Fibroblast of villous mesenchyme (primary cell): ENCODE data around the gene PDE6D. TPM values are rescaled to one million over a fixed set of nuclear protein-coding genes. Genes with fewer than 3 reads are reported as not detected.
"Not testable (repeated sequence)": the region's sequence is repeated elsewhere in the genome, so short reads cannot be mapped to it uniquely, and the experiment has no call there.

Experiments used
- DNase-seq: peaks from one replicate; pipeline ENCODE4 v3.0.0-alpha.2; 2010; ENCODE audit warnings: low read depth
- H3K4me3 ChIP-seq: 2 replicates; pipeline ENCODE4 v1.5.1; 2011; ENCODE audit warnings: low read depth, mild to moderate bottlenecking, low read length
- total RNA-seq: library from RNA; depleted of rRNA; stranded (reverse); fragments of >200 nt; gene quantifications from 2 replicates; pipeline ENCODE4 v1.2.3, GENCODE V29; 2012
- TF ChIP-seq, protein P1 (sequence below): IDR thresholded peaks from 2 replicates; pipeline ENCODE4 v1.5.1; 2012; ENCODE audit warnings: low read depth, mild to moderate bottlenecking, low read length; ENCODE audit not compliant: insufficient read depth

Gene PDE6D
- total RNA-seq, 1 donor: 24.6 TPM

DNA sequence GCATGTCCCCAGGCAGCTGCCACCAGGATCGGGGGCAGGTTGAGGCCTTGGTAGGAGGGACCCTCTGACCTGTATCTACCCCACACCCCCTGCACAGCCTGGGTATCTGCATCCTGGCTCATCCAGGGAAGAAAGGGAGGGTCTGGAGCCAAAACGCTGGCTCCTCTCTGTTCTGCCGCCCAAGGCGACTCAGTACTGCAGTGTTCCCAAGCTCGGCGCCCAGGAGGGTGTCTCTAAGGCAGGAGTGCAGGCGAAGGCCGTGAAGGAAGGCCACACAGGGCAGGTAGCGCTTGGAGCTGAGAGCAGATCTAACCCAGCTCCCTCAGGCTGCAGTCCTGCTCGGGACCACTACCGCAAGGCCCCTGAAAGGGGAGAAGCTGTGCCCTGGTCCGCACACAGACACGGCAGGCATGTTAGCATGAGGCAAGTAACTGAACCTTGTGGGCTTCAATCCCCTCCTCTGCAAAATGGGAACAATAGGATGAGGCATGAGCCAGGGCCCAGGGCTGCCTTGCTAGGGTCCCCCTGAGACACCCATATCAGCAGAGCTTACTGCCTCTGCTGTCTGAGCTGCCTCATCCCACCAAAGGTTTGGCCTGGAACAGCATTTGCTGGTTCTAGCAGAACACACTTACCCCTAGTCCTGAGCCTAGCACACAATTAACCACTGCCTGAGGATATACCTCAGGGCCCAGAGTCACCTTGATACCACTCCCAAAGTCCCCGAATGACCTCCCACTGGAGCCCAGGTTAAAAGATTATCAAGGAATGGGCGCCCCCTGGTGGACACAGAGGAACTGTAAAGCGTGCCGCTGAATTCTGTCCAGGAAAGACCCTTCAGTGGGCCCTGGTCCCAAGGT, 66.2 kb downstream of the PDE6D start:
- TF ChIP-seq, protein P1, sequence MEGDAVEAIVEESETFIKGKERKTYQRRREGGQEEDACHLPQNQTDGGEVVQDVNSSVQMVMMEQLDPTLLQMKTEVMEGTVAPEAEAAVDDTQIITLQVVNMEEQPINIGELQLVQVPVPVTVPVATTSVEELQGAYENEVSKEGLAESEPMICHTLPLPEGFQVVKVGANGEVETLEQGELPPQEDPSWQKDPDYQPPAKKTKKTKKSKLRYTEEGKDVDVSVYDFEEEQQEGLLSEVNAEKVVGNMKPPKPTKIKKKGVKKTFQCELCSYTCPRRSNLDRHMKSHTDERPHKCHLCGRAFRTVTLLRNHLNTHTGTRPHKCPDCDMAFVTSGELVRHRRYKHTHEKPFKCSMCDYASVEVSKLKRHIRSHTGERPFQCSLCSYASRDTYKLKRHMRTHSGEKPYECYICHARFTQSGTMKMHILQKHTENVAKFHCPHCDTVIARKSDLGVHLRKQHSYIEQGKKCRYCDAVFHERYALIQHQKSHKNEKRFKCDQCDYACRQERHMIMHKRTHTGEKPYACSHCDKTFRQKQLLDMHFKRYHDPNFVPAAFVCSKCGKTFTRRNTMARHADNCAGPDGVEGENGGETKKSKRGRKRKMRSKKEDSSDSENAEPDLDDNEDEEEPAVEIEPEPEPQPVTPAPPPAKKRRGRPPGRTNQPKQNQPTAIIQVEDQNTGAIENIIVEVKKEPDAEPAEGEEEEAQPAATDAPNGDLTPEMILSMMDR: peak; percentile 80
- H3K4me3 ChIP-seq: no peak overlapping the region
- peak; percentile 53 for DNase-seq

DNA sequence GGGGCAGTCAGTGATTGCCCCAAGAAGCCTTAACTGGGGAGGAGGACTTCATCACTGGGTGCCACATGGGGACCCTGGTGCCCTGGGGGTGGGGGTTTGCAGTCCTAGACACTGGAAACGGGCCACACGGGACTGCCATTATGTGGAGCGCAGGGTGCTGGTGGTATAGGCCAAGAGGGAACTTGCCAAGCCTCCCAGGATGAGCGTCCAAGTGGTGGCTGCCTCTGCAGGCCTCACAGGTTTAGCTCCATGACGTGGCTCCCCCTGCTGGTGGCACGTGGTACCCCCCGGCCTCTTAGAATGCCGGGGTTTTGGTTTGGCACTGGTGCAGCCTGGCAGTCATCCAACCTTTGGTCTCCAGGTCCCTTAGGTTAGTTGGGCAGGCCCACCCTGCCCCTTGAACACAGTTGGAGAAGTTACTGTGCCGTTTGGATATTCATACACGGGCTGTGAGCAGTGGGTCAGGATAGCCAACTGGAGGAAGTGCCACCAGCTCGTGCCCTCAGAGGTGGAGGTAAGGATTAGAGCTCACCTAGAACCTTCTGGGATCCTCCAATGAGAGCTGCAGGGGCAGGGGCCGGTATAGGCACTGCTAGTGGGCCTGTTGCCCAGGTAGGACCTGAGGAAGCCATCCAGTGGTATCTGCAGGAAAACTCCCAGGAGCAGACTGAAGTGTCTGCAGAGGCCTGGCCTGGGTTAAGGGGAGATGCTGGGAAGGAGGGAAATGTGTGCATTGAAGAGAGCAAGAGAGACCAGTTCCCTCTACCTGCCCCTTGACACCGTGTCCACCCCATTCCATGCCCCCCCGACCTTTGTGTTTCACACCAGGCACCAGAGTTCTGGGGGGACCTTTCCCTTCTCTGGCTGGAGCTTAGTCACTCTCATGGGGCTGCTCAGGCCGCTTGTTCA, 67.1 kb downstream of the PDE6D start:
- TF ChIP-seq, protein P1: peak; percentile 91
- no peak overlapping the region for H3K4me3 ChIP-seq
- peak; percentile 87 for DNase-seq

DNA sequence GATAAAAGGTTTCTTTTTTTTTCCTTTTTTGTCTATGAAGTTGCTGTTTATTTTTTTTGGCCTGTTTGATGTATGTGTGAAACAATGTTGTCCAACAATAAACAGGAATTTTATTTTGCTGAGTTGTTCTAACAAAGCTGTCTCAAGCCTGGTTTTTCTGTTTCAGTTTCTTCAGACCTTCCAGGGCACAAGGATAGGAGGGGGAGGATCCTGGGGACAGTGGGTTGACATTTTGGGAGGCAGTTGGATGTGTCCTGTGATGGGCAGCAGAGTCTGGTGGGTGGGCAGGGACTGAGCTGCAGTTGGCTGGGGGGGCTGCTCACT, 67.7 kb downstream of the PDE6D start:
- not testable (repeated sequence) for DNase-seq, H3K4me3 ChIP-seq

DNA sequence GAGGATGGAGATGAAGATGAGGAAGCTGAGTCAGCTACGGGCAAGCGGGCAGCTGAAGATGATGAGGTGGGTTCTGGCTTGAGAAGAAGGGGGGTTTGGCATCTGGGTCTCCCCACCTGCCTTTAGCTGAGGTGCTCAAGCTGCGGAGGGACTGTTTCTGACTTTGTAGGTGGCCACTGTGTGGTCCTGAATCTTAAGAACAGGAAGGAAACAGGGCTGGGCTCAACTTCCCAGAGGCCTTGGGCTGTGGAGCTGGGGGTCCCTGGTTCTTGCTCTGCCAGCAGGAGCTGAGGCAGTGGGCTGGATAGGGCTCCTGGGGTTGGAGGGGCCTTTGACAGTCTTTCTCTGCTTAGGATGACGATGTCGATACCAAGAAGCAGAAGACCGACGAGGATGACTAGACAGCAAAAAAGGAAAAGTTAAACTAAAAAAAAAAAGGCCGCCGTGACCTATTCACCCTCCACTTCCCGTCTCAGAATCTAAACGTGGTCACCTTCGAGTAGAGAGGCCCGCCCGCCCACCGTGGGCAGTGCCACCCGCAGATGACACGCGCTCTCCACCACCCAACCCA, 68.5 kb downstream of the PDE6D start:
- DNase-seq, H3K4me3 ChIP-seq: not testable (repeated sequence)

DNA sequence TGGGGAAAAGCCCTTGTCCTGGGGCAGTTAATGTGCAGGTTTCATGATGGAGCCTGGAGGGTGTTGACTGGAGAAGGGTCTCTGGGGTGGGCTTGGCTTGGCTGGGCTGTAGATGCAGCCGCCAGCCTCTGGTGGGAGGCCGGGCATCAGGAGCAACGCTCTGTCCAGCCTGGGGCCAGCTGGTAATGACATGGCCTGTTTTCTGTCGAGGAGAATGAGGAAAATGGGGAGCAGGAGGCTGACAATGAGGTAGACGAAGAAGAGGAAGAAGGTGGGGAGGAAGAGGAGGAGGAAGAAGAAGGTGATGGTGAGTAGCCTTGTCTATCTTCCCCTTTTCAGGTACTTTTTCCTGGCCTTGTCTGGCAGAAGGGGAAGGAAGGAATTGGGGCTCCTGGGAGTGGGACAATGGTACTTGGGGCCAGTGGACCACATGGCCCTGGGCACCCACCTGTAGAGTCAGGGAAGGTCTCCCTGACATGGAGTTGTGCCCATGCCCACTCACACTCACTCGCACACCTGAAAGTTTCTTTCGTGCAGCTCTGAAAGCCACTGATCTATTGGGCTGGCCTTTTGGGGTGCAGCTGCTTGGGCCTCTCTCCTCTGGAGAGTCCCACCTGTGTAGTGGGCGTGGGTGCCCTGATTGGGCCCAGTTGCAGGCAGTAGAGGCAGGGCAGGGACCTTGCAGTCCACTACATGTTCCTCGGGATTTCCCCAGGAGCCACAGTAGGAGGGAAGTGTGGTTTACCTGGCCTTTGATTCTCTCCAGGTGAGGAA, 69.2 kb downstream of the PDE6D start:
- TF ChIP-seq, protein P1: no peak
- H3K4me3 ChIP-seq: peak overlapping the region; percentile 85
- DNase-seq: no peak

DNA sequence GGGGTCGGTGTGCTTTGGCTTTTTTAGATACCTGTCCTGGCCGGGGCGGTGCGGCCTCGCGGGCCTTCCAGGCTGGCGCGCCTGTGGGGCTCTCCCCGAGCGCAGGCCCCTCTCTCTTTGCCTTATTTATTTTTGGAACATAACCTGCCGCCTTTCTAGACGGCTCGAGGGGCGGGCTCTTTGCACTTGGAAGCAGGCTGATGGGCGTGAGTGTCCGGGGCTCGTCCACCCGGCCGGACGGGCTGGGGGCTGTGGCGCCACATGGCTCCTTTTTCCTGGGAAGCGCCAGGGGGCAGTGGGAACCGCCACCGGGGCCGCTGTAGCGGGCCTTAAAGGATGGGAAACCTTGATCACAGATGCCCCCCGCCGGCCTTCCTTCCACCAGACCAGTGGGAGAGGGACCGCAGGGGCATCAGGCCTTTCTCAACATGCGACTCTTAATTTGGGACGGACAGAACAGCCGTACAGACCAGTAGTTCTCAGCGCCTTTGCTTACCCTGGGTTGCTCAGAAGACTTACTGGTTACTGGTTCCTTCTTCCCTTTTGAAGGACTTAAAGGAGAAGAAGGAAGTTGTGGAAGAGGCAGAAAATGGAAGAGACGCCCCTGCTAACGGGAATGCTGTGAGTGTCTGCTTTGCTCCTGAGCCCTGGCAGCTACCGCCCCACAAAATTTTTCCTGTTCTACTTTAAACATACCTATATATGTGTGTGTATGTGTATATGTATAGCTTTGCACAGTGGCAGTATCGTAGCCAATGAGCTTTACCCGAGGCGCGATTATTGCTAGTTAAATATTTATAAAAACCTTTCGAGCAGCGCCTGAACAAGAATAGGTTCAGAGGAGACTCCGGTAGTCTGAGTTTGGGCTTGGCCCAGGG, 70.0 kb downstream of the PDE6D start:
- peak; percentile 47 for DNase-seq
- TF ChIP-seq, protein P1: peak; percentile 31
- peak overlapping the region; percentile 85 for H3K4me3 ChIP-seq
